T-cell (primary cell): Measurements from ENCODE around the gene SPDYC. TPM values are rescaled to one million over a fixed set of nuclear protein-coding genes. Genes with fewer than 3 reads are reported as not detected.

Experiments used
- ATAC-seq, 4 experiments: fragments of 200-7000 bp in 3 of 4; fragments of 150-1000 bp in 1 of 4; cut with Tn5 transposase; replicated peaks in 1 of 4; 1 replicate in 3 of 4; 2 replicates in 1 of 4; pipeline ENCODE4 v1.10.0; 2021; ENCODE audit warnings: moderate library complexity in 3 of 4, mild to moderate bottlenecking in 2 of 4, moderate number of reproducible peaks in 1 of 4
- CTCF ChIA-PET, 2 donors: fragments of 300-600 bp; sonication (Branson Sonifier 250); formaldehyde crosslinking; loops; one replicate each; lab custom pipeline; 2022; ENCODE audit warnings: antibody characterized with exemption in 2 of 2; lab: Charles Lee
- POLR2A ChIA-PET, 2 donors: fragments of 300-600 bp; sonication (Branson Sonifier 250); formaldehyde crosslinking; loops; one replicate each; lab custom pipeline; 2022; ENCODE audit warnings: antibody characterized with exemption in 2 of 2; lab: Charles Lee
- DNase-seq, 35 experiments: peaks; one replicate each; pipeline versions ENCODE4 v3.0.0 to v3.0.0-alpha.2; 2013 to 2023
- H3K27ac ChIP-seq: one replicate; pipeline ENCODE4 v1.5.1; 2013; ENCODE audit warnings: low read length
- H3K27me3 ChIP-seq, 2 experiments: replicated peaks in 1 of 2; 1 replicate in 1 of 2; 2 replicates in 1 of 2; pipeline versions ENCODE4 v1.6.1 to v1.7.0; 2013; ENCODE audit warnings: low read length in 1 of 2, mixed read lengths in 1 of 2; ENCODE audit not compliant: control insufficient read depth in 2 of 2, insufficient read depth in 2 of 2; ENCODE audit errors: extremely low read depth in 1 of 2
- H3K36me3 ChIP-seq, 2 donors: 1 replicate in 1 of 2; 2 replicates in 1 of 2; pipeline versions ENCODE4 v1.6.1 to v1.7.0; 2013; ENCODE audit warnings: low read length in 1 of 2; ENCODE audit not compliant: control insufficient read depth in 2 of 2, insufficient read depth in 1 of 2; ENCODE audit errors: extremely low read depth in 1 of 2
- H3K4me1 ChIP-seq, 2 experiments: 1 replicate in 1 of 2; 2 replicates in 1 of 2; pipeline versions ENCODE4 v1.6.1 to v1.7.0; 2013; ENCODE audit warnings: low read length in 2 of 2, mixed read lengths in 1 of 2; ENCODE audit not compliant: insufficient read depth in 2 of 2, control insufficient read depth in 1 of 2; ENCODE audit errors: extremely low read depth in 1 of 2
- H3K4me3 ChIP-seq, 2 donors: 1 replicate in 1 of 2; 2 replicates in 1 of 2; pipeline versions ENCODE4 v1.5.1 to v1.7.0; 2013; ENCODE audit warnings: mild to moderate bottlenecking in 2 of 2, low read length in 1 of 2, moderate library complexity in 1 of 2; ENCODE audit not compliant: control insufficient read depth in 1 of 2; ENCODE audit errors: extremely low read depth in 1 of 2
- H3K9me3 ChIP-seq: 2 replicates; pipeline ENCODE4 v1.7.0; 2013
- H3K27ac Mint-ChIP-seq, 2 donors: one replicate each; pipeline ENCODE4 v1.8.0; 2020 to 2021; ENCODE audit warnings: mild to moderate bottlenecking in 2 of 2, mixed read lengths in 2 of 2
- H3K27me3 Mint-ChIP-seq, 2 donors: one replicate each; pipeline ENCODE4 v1.8.0; 2021 to 2022; ENCODE audit warnings: mixed read lengths in 2 of 2
- H3K36me3 Mint-ChIP-seq: one replicate; pipeline ENCODE4 v1.8.0; 2021; ENCODE audit warnings: mixed read lengths
- H3K4me1 Mint-ChIP-seq, 3 donors: one replicate each; pipeline ENCODE4 v1.8.0; 2020 to 2022; ENCODE audit warnings: mixed read lengths in 3 of 3, mild to moderate bottlenecking in 1 of 3
- H3K4me3 Mint-ChIP-seq, 3 donors: one replicate each; pipeline ENCODE4 v1.8.0; 2020 to 2022; ENCODE audit warnings: mild to moderate bottlenecking in 3 of 3, mixed read lengths in 3 of 3, moderate library complexity in 3 of 3
- H3K9me3 Mint-ChIP-seq, 3 donors: one replicate each; pipeline ENCODE4 v1.8.0; 2020 to 2022; ENCODE audit warnings: mixed read lengths in 3 of 3
- whole genome bisulfite sequencing: methylation state at CpG from one replicate; pipeline ENCODE4 v1.1.5; 2013; ENCODE audit warnings: missing lambda C conversion rate; ENCODE audit not compliant: insufficient coverage; 5-methylcytosine and 5-hydroxymethylcytosine counted together
- total RNA-seq, 35 experiments: library from RNA in 6 of 35; stranded (reverse) in 6 of 35; fragments of 120-200 nt in 1 of 35; gene quantifications; one replicate each; pipeline versions ENCODE4 v1.2.1 to v1.2.4 and lab custom pipeline; 2013 to 2026

SPDYC gene
- total RNA-seq (not detected), total RNA-seq (lab: John Stamatoyannopoulos, UW) (0 to 0.10 (median 0) reads per million in 29 experiments)
- not detected for total RNA-seq (2013)

DNA sequence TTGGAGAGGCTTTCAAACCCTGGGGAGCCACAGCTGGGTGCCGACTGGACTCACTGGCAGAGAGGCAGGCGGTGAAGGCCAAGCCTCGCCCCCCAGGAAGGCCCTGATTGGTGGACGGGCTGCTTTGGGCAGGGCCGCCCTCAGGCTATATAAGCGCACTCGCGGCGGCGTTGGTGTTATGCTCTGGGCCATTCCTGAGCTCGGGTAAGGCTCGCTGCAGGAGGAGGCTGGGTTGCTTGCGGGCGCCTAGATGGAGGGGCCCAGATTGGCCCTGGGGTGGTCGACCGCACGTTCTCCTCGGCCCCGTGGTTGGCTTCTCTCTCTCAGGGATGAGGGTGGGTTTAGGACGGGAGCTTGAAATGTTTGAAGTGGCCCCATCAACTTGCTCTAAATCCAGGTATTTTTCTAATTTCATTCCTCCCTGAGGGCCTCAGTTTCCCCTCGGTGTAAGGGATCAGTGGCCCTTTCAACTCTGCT lies at the start of gene SPDYC:
TSS of gene SPDYC (plus strand) at position 176 of the 477 bp plus-strand sequence. CDS start 1,125 bp downstream, outside the sequence.
- H3K9me3 Mint-ChIP-seq = no peaks in the 10 kb centered on the region
- Histone ChIP-seq H3K27me3 (peaks cover 0 to 9% of the 10 kb centered on the region in 2 experiments), H3K27ac (no peak within 1 kb of the TSS), H3K36me3 (no peaks in the 10 kb centered on the region), H3K9me3 (no peaks in the 10 kb centered on the region), H3K4me1 (no peaks in the 10 kb centered on the region), H3K4me3 (no peak within 1 kb of the TSS)
- peaks cover 0 to 8% (median 3%) of the 10 kb centered on the region in 3 donors for H3K4me1 Mint-ChIP-seq
- WGBS = 96% methylated on average over 14 of the region's 21 CpGs
- DNase-seq (no peak), ATAC-seq (no peak)
- H3K4me3 Mint-ChIP-seq = no peak within 1 kb of the TSS
- no peaks in the 10 kb centered on the region for H3K27me3 Mint-ChIP-seq
- ChIA-PET CTCF (no interaction called here), POLR2A (no interaction called here)
- H3K27ac Mint-ChIP-seq = peak within 1 kb of the TSS; percentile 67 to 78
- no peaks in the 10 kb centered on the region for H3K36me3 Mint-ChIP-seq

DNA sequence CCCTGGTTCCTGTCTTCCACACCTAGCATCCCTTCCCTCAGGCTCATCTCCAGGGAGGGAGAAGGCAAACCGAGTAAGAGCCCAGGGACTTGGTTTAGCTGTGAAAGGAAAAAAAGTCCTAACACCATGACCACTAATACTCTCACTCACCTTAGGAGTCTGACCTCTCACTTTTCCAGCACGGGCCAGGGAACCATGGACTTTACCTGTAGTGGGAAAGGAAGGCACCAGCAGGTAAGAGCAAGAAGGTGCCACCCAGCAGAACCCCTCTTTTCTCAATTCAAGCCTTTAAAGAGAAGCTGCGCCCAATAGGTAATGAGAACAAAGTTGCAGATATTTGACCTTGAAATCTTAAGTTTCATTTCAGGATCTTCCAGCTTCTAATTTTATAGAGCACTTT lies 49.2 kb upstream of the SPDYC start:
- no peak for ATAC-seq
- H3K4me1 Mint-ChIP-seq = peaks cover 47 to 66% (median 58%) of the 10 kb centered on the region in 3 donors
- Histone ChIP-seq H3K36me3 (peaks cover 7 to 53% of the 10 kb centered on the region in 2 donors), H3K4me3 (peak overlapping the region in 1 of 2 donors; percentile 80), H3K9me3 (no peaks in the 10 kb centered on the region), H3K4me1 (peaks cover 13 to 46% of the 10 kb centered on the region in 2 experiments), H3K27ac (peak overlapping the region; percentile 92), H3K27me3 (no peaks in the 10 kb centered on the region)
- peak overlapping the region; percentile 96 to 100 (median 96) for H3K4me3 Mint-ChIP-seq
- H3K27me3 Mint-ChIP-seq = no peaks in the 10 kb centered on the region
- no CpG with 5 or more reads among the region's 3 CpGs for WGBS
- peaks cover 47% of the 10 kb centered on the region for H3K36me3 Mint-ChIP-seq
- ChIA-PET CTCF (interaction anchor here in 1 of 2 donors (0.8 to 2.3 kb wide), 3 partner anchors 10 to 59 kb away, joined by 3 to 13 read pairs (median 11); no protein-coding TSS in a partner anchor), POLR2A (interaction anchor here in 1 of 2 donors (2.2 kb wide), 1 partner anchor 9 kb away, joined by 7 read pairs; the partner anchor contains the start of gene TM7SF2)
- peak overlapping the region; percentile 98 to 100 for H3K27ac Mint-ChIP-seq
- no peak for DNase-seq
- no peaks in the 10 kb centered on the region for H3K9me3 Mint-ChIP-seq

DNA sequence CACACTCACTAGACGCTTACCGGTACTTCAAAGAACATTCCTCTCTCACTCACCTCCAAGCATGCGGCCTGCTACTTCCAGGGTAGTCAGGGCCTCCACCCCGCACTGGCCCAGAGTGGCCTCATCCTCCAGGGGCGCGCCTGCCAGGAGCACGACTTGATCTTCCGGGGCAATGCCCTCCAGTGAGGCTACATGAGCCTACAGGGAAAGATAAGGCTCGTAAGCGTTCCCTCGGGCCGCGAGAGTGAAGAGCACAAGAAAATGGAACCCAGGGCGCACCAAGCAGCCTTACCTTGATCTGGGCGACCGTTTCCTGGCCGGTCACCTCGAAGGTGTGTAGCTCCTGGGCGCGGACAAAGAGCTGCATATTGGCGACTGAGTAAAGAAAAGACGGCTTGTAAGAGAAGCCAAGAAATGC lies 48.6 kb upstream of the SPDYC start:
- WGBS = under 1% methylated on average over 22 of the region's 22 CpGs
- peak in 3 of 35 experiments; percentile 25 to 37 (median 35) for DNase-seq
- H3K4me1 Mint-ChIP-seq = peaks cover 47 to 61% (median 52%) of the 10 kb centered on the region in 3 donors
- no peak for ATAC-seq
- Histone ChIP-seq H3K27ac (peak overlapping the region; percentile 92), H3K36me3 (peaks cover 7 to 57% of the 10 kb centered on the region in 2 donors), H3K4me3 (peak overlapping the region; percentile 80 to 91), H3K4me1 (peaks cover 9 to 40% of the 10 kb centered on the region in 2 experiments), H3K9me3 (no peaks in the 10 kb centered on the region), H3K27me3 (no peaks in the 10 kb centered on the region)
- H3K9me3 Mint-ChIP-seq = no peaks in the 10 kb centered on the region
- no peaks in the 10 kb centered on the region for H3K27me3 Mint-ChIP-seq
- H3K27ac Mint-ChIP-seq = peak overlapping the region; percentile 98 to 100
- ChIA-PET POLR2A (interaction anchor here (0.6 to 2.2 kb wide), 4 partner anchors 8 to 26 kb away, joined by 3 to 12 read pairs (median 6); partner anchors contain the start of genes SYVN1 (in 1 of the 2), TM7SF2 (in 1 of the 2) and VPS51 (in 1 of the 2)), CTCF (interaction anchor here in 1 of 2 donors (0.8 to 2.3 kb wide), 6 partner anchors 8 to 59 kb away, joined by 3 to 13 read pairs (median 7); partner anchors contain the start of genes CDCA5 and TM7SF2)
- peak overlapping the region; percentile 96 to 100 (median 96) for H3K4me3 Mint-ChIP-seq
- H3K36me3 Mint-ChIP-seq = peaks cover 49% of the 10 kb centered on the region

GRCh38 chr11:65121865-65122696 lies 48.0 kb upstream of the SPDYC start, which contains the start of the genes FAU and MRPL49:
Gene FAU (minus strand): TSS chr11:65122134. CDS start chr11:65121813, 321 bp downstream.
Gene MRPL49 (plus strand): TSS chr11:65122321. CDS start chr11:65122347, 26 bp downstream.
- under 1% methylated on average over 56 of the region's 64 CpGs for WGBS
- H3K36me3 Mint-ChIP-seq = peaks cover 51% of the 10 kb centered on the region
- peak within 1 kb of the TSS; percentile 98 to 100 for H3K27ac Mint-ChIP-seq

DNA sequence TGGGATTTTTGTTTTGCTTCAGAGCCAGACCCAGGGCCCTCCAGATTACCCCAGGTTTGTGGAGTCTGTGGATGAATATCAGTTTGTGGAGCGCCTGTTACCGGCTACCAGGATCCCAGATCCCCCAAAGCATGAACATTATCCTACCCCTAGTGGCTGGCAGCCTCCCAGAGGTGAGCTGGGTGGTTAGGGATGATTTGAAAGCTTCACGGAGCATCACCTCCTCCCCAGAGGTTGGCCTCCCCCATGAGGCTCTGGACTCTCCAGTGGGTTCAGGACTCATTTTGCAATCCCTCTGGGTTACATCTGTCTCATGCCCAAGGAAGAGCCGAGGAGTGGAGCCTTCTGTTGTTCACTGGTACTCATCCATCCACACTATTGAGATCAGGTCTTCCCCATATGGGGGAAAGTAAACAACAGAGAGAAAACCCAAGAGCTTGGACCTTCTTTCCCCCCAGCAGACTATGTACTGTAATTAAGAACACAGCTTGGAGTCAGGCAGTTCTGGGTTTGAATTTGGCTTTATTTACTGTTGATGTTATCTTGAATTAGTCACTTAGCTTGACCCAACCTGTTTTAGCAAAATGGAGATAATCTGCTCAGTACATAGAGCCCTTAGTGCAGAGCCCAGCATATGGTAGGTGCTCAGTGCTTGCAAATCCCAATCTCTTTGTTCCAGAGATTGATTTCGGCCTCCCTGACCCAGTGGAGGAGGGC lies 45.4 kb upstream of the SPDYC start:
- Mint-ChIP-seq H3K27ac (peak overlapping the region in 1 of 2 donors; percentile 68), H3K4me3 (peak overlapping the region; percentile 14 to 64 (median 51))
- CTCF ChIA-PET = interaction anchor here (0.5 to 1.1 kb wide), 3 partner anchors 14 to 228 kb away, joined by 4 to 6 read pairs (median 5); partner anchors contain the start of gene TM7SF2 (in 1 of the 2)

More at GRCh38 chr11:65121865-65122696, 48.0 kb upstream of the SPDYC start, which contains the start of the genes FAU and MRPL49:
- peak within 1 kb of the TSS; percentile 80 to 91 for H3K4me3 ChIP-seq
- peaks cover 8 to 63% of the 10 kb centered on the region in 2 donors for H3K36me3 ChIP-seq
- peak; percentile 93 to 100 (median 99) for DNase-seq
- POLR2A ChIA-PET = interaction anchor here (0.6 to 2.2 kb wide), 7 partner anchors 9 to 343 kb away, joined by 3 to 12 read pairs (median 6); partner anchors contain the start of genes ARL2 (in 1 of the 2), SF1 (in 1 of the 2), SYVN1 (in 1 of the 2) and TM7SF2 (in 1 of the 2)
- Mint-ChIP-seq H3K27me3 (no peaks in the 10 kb centered on the region), H3K4me1 (peaks cover 43 to 57% (median 48%) of the 10 kb centered on the region in 3 donors), H3K4me3 (peak within 1 kb of the TSS; percentile 96 to 100 (median 96)), H3K9me3 (no peaks in the 10 kb centered on the region)
- peak within 1 kb of the TSS; percentile 92 for H3K27ac ChIP-seq
- CTCF ChIA-PET = interaction anchor here (0.6 to 2.3 kb wide), 8 partner anchors 9 to 1137 kb away, joined by 3 to 13 read pairs (median 6); partner anchors contain the start of genes CDCA5 (in 1 of the 2) and TM7SF2 (in 1 of the 2)
- ATAC-seq = peak; percentile 81 to 84 (median 82)
- peaks cover 9 to 34% of the 10 kb centered on the region in 2 experiments for H3K4me1 ChIP-seq
- H3K9me3 ChIP-seq = no peaks in the 10 kb centered on the region
- no peaks in the 10 kb centered on the region for H3K27me3 ChIP-seq

More for the DNA sequence above, 45.4 kb upstream of the SPDYC start:
- Mint-ChIP-seq H3K9me3 (no peaks in the 10 kb centered on the region), H3K4me1 (peaks cover 31 to 42% (median 38%) of the 10 kb centered on the region in 3 donors), H3K36me3 (peaks cover 39% of the 10 kb centered on the region), H3K27me3 (no peaks in the 10 kb centered on the region)
- no peaks in the 10 kb centered on the region for H3K27me3 ChIP-seq
- WGBS = 92% methylated on average over 2 of the region's 5 CpGs
- no peak overlapping the region for H3K27ac ChIP-seq
- peaks cover 16 to 71% of the 10 kb centered on the region in 2 donors for H3K36me3 ChIP-seq
- DNase-seq (no peak), ATAC-seq (no peak)
- H3K4me3 ChIP-seq = no peak overlapping the region
- POLR2A ChIA-PET = interaction anchor here in 1 of 2 donors (1.2 kb wide), 1 partner anchor 10 kb away, joined by 3 read pairs; no protein-coding TSS in a partner anchor
- H3K4me1 ChIP-seq = peaks cover 9 to 28% of the 10 kb centered on the region in 2 experiments
- H3K9me3 ChIP-seq = no peaks in the 10 kb centered on the region
